Measurements from ENCODE around the gene SRP54. TPM values are rescaled to one million over a fixed set of nuclear protein-coding genes. Genes with fewer than 3 reads are reported as not detected.
"Not testable (repeated sequence)": the region's sequence is repeated elsewhere in the genome, so short reads cannot be mapped to it uniquely, and the experiment has no call there.

Gene SRP54
- polyA plus RNA-seq, 1 donor from 2014 or later, result 35.1 TPM

DNA sequence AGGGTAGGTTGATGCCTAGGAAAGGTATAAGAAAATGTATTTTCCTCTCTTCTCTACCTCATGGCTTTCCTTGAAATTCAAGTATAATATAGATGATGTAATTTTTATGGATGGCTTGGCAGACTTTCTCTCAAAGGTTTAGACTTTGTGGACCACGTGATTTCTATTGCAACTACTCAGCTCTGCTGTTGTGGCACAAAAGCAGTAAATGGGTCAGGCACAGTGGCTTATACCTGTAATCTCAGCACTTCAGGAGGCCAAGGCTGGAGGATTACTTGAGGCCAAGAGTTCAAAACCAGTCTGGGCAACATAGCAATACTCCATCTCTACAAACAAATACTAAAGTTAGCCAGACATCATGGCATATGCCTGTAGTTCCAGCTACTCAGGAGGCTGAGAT is 22.0 kb downstream of the SRP54 start:
- Mint-ChIP-seq H3K27me3 (no peaks in the 10 kb centered on the region), H3K27ac (no peak overlapping the region), H3K4me1 (no peaks in the 10 kb centered on the region), H3K36me3 (peaks cover 6% of the 10 kb centered on the region), H3K4me3 (no peak overlapping the region), H3K9me3 (no peaks in the 10 kb centered on the region)

DNA sequence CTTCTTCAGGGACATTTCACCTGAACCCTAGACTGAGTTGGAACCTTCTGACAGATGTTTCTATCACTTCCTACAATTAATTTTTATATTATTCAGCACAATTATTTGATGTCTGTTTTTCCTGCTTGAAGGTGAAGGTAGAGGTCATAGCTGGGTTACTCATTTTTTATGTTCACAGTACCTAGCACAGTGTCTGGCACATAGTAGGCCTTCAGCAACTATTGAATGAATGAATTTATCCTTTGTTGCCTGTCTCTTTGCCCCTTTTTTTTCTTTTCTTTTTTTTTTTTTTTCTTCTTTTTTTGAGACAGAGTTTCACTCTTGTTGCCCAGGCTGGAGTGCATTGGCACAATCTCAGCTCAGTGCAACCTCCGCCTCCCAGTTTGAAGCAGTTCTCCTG is 33.8 kb downstream of the SRP54 start:
- Mint-ChIP-seq H3K36me3 (peaks cover 20% of the 10 kb centered on the region), H3K27me3 (no peaks in the 10 kb centered on the region), H3K9me3 (no peaks in the 10 kb centered on the region), H3K4me1 (peaks cover 0 to 2% (median 0%) of the 10 kb centered on the region in 3 donors), H3K4me3 (no peak overlapping the region), H3K27ac (no peak overlapping the region)

DNA sequence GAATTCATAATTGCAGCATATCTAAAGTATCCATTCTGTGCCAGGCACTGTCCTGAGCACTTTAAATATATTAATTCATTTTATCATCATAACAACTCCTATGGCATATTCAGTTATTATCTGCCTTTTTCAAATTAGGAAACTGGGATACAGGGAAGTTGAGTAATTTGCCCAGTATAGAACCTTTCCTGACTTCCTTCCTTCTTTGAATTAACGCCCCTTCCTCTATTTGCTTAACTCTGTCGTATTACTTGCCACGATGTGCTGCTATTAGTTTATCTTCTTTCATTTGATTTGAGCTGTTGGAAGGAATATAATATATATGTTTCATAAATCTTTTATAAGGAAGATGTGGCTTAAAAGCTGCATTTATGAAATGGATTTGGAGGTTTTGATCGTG is 37.9 kb downstream of the SRP54 start:
- no peak overlapping the region for H3K4me3 Mint-ChIP-seq
- no peaks in the 10 kb centered on the region for H3K9me3 Mint-ChIP-seq
- H3K4me1 Mint-ChIP-seq, result peaks cover 0 to 2% (median 0%) of the 10 kb centered on the region in 3 donors
- peak overlapping the region in 1 of 3 donors; percentile 65 for H3K27ac Mint-ChIP-seq
- no peaks in the 10 kb centered on the region for H3K27me3 Mint-ChIP-seq
- H3K36me3 Mint-ChIP-seq, result peaks cover 17% of the 10 kb centered on the region

DNA sequence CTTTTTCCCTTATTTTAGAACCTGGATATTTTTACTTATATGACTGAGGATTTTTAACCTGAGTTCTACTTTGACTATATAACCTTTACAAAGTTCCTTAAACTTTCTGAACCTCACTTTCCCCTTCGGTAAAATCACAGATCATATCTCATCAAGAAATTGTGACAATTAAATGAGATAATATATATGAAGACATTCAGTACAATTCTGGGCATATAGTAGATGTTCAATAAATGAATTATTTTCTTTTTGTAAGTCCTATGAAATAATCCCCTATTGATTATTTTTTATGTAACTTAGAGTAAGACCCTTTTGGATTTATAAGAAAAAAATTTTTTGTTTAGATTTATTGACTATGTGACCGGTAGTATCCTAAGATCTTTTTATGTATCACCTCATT is 45.6 kb downstream of the SRP54 start:
- H3K36me3 Mint-ChIP-seq, result peaks cover 18% of the 10 kb centered on the region
- H3K27me3 Mint-ChIP-seq, result no peaks in the 10 kb centered on the region
- H3K27ac Mint-ChIP-seq, result no peak overlapping the region
- H3K4me1 Mint-ChIP-seq, result no peaks in the 10 kb centered on the region
- no peak overlapping the region for H3K4me3 Mint-ChIP-seq
- peaks cover 3 to 5% (median 3%) of the 10 kb centered on the region in 3 donors for H3K9me3 Mint-ChIP-seq

DNA sequence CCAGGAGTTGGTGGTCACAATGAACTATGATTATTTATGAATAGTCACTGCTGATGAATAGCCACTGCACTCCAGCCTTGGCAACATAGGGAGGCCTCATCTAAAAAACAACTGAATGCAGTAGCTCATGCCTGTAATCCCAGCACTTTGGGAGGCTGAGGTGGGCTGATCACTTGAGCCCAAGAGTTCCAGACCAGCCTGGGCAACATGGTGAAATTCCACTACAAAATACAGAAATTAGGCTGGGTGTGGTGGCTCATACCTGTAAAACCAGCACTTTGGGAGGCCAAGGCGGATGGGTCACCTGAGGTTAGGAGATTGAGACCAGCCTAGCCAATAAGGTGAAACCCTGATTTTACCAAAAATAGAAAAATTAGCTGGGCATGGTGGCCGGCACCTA is 49.8 kb downstream of the SRP54 start:
- Mint-ChIP-seq H3K27ac (no peak overlapping the region), H3K36me3 (peaks cover 14% of the 10 kb centered on the region), H3K4me1 (no peaks in the 10 kb centered on the region), H3K27me3 (no peaks in the 10 kb centered on the region), H3K9me3 (peaks cover 8 to 12% (median 8%) of the 10 kb centered on the region in 3 donors), H3K4me3 (no peak overlapping the region)

DNA sequence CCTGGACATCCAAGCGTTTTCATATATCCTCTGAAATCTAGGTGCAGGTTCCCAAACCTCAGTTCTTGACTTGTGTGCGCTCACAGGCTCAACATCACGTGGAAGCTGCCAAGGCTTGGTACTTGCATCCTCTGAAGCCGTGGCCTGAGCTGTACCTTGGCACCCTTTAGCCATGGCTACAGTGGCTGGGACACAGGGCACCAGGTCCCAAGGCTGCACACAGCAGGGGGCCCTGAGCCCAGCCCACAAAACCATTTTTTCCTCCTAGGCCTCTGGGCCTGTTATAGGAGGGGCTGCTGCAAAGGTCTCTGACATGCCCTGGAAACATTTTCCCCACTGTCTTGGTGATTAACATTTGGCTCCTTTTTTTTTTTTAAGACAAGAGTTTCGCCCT is 51.6 kb downstream of the SRP54 start:
- H3K4me1 Mint-ChIP-seq, result no peaks in the 10 kb centered on the region

DNA sequence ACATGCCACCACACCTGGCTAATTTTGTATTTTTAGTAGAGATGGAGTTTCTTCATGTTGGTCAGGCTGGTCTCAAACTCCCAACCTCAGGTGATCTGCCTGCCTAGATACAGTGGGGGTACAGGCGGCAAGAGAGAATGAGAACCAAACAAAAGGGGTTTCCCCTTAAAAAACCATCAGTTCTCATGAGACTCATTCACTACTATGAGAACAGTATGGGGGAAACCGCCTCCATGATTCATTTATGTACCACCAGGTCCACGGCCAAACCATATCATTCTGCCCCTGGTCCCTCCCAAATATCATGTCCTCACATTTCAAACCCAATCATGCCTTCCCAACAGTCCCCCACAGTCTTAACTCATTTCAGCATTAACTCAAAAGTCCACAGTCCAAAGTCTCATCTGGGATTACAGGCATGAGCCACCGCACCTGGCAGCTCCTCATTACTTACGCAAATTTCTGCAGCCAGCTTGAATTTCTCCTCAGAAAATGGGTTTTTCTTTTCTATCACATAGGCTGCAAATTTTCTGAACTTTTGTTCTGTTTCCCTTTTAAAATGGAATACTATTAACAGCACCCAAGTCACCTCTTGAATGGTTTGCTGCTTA is 52.3 kb downstream of the SRP54 start:
- H3K4me1 Mint-ChIP-seq, H3K27me3 Mint-ChIP-seq, H3K27ac Mint-ChIP-seq, H3K36me3 Mint-ChIP-seq: not testable (repeated sequence)
- Mint-ChIP-seq H3K4me3 (peak overlapping the region in 1 of 4 donors; percentile 5), H3K9me3 (peaks cover 8 to 12% (median 8%) of the 10 kb centered on the region in 3 donors)

More for the DNA sequence above, 51.6 kb downstream of the SRP54 start:
- Mint-ChIP-seq H3K27me3 (no peaks in the 10 kb centered on the region), H3K36me3 (peaks cover 6% of the 10 kb centered on the region), H3K9me3 (peaks cover 8 to 12% (median 8%) of the 10 kb centered on the region in 3 donors), H3K4me3 (no peak overlapping the region), H3K27ac (no peak overlapping the region)

DNA sequence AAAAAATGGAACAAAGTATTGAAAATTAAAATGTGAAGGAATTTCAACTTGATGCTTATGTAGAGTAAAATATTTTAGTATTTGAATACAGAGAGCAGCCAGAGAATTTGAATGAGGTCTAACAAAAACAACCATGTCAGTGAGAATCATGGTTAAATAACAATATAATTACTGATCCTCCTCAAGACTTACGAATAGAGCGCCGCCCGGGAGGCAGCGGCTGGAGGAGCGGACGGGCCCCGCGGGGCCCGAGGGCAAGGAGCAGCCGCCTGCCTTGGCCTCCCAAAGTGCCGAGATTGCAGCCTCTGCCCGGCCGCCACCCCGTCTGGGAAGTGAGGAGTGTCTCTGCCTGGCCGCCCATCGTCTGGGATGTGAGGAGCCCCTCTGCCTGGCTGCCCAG is 55.5 kb downstream of the SRP54 start:
- H3K9me3 Mint-ChIP-seq, result not testable (repeated sequence)

DNA sequence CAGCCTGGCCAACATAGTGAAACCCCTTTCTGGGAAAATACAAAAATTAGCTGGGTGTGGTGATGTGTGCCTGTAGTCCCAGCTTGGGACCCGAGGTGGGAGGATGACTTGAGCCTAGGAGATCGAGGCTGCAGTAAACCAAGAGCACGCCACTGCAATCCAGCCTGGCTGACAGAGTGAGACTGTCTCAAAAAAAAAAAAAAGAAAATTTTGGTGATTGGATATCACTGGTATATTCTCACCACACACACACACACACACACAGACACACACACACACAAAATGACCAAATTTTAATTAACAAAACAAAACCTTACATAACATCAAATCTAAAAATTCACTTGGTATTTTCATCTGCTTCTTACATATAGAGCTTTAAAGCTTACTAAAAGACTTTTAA is 59.8 kb downstream of the SRP54 start:
- H3K4me3 Mint-ChIP-seq, result peak overlapping the region in 2 of 4 donors; percentile 20 to 70
- H3K4me1 Mint-ChIP-seq, result peaks cover 9 to 16% (median 13%) of the 10 kb centered on the region in 3 donors
- H3K27ac Mint-ChIP-seq, result peak overlapping the region in 1 of 3 donors; percentile 36
- H3K27me3 Mint-ChIP-seq, result no peaks in the 10 kb centered on the region
- no peaks in the 10 kb centered on the region for H3K9me3 Mint-ChIP-seq
- no peaks in the 10 kb centered on the region for H3K36me3 Mint-ChIP-seq

More for the DNA sequence above, 55.5 kb downstream of the SRP54 start:
- H3K4me1 Mint-ChIP-seq, H3K27me3 Mint-ChIP-seq, H3K27ac Mint-ChIP-seq, H3K4me3 Mint-ChIP-seq, H3K36me3 Mint-ChIP-seq: not testable (repeated sequence)

DNA sequence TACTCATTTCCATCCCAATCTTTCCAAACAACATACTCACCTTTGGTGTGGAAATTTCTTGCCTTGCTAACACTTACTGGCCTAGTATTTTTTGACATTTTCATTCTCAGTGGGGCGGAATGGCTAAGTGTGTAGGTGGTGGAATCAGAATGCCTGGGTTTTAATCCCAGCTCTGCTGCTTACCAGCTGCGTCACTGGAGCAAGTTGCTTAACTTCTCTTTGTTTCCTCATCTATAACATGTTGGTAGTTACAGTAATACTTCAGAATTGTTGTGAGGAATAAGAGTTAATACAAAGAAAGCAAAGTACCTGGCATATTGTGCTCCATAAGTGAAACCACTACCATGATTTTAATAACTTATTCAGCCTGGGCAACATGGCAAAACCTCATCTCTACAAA is 60.3 kb downstream of the SRP54 start:
- no peaks in the 10 kb centered on the region for H3K9me3 Mint-ChIP-seq
- H3K27me3 Mint-ChIP-seq, result no peaks in the 10 kb centered on the region
- no peaks in the 10 kb centered on the region for H3K36me3 Mint-ChIP-seq
- peaks cover 13 to 20% (median 18%) of the 10 kb centered on the region in 3 donors for H3K4me1 Mint-ChIP-seq
- peak overlapping the region in 2 of 3 donors; percentile 36 to 78 for H3K27ac Mint-ChIP-seq
- H3K4me3 Mint-ChIP-seq, result peak overlapping the region in 2 of 4 donors; percentile 20 to 70

DNA sequence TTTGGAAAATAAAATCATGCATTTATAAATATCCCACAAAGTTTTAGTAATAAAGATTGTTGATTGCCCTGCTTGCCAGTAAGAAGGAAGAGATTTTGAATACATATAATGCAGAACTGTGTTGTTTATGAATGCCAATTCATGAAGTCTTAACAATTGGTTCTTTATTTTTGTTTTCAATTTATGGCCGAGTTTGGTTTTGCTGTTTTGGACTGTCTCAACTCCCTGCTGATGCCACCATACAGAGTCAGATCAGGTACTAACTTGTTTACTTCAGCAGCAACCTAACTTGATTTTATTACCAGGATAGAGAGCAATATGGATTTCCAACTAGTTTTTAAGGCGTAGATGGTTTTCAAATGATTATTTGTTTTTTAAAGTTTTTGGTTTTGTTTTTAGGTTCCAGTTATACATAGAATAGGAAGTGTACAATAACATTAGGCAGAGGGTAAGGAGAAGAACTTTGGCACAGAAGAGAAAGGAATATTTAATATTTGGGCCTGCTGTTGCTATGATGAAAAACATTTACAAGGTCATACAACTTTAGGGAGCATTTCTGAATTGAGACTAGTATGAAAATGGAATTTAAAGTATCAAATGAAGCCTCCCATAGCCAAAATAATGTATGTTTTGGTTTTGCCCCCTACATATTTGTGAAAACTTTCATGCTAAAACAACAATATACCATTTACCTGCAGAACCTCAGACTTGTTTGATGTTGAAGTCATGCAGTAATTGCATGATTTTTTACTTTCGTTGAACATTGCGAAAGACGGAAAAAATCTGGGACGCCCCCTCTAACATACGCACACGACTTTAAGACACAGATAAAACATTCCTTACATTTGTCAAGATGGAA is 62.4 kb downstream of the SRP54 start:
- Mint-ChIP-seq H3K9me3 (no peaks in the 10 kb centered on the region), H3K27me3 (no peaks in the 10 kb centered on the region), H3K4me3 (peak overlapping the region; percentile 87 to 98 (median 97)), H3K4me1 (peaks cover 14 to 23% (median 20%) of the 10 kb centered on the region in 3 donors), H3K36me3 (no peaks in the 10 kb centered on the region), H3K27ac (peak overlapping the region; percentile 97 to 99 (median 98))

DNA sequence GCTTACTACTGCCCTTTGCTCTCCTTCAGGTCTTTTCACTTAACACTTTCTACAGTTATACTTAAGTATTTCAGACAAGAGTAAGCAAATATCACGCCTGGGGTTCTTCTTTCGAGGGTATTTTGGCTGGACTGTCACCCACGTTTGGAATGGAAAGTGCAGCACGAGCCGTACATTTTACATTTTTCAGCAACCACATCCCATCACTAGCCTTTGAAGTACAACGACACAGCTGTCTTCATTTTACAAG is 62.9 kb downstream of the SRP54 start:
- H3K4me3 Mint-ChIP-seq, result peak overlapping the region; percentile 87 to 98 (median 97)
- peaks cover 14 to 23% (median 20%) of the 10 kb centered on the region in 3 donors for H3K4me1 Mint-ChIP-seq
- no peaks in the 10 kb centered on the region for H3K36me3 Mint-ChIP-seq
- no peaks in the 10 kb centered on the region for H3K27me3 Mint-ChIP-seq
- H3K27ac Mint-ChIP-seq, result peak overlapping the region; percentile 97 to 99 (median 98)
- no peaks in the 10 kb centered on the region for H3K9me3 Mint-ChIP-seq

DNA sequence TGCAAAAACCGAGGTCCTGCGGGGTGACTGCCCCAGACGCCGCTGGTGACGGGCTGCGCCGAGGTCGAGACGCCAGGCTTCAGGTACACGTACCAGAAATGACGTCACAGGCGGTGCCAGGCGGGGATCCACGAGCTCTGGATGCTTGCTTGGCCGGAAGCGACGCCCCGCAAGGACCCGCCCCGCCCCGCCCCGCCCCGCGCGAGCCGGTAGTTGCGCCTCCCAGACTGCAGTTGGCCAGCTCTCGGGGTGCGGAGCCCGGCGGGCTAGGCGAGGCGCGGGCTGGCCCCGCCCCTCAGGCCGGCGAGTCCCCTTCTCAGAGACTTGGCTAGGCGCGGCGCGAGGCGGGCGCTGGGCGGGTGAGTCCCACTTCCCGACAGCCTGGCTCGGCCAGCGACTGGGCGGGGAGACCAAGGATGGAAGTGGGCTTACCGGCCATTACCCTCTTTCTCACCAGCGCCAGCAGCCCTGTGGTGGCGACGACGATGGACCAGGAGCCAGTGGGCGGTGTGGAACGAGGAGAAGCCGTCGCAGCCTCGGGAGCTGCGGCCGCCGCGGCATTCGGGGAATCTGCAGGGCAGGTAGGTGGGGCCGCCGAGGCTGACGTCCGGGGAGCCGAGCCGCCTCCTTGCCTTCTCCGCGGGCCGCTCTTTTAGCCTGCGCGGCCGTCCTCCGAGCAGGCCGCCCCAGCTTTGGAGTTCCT is 63.4 kb downstream of the SRP54 start, which contains the start of gene FAM177A1:
Gene FAM177A1 (plus strand): TSS at position 225 of the 703 bp plus-strand sequence. CDS start 192 bp downstream, at position 417.
- Mint-ChIP-seq H3K9me3 (no peaks in the 10 kb centered on the region), H3K27me3 (no peaks in the 10 kb centered on the region), H3K27ac (peak within 1 kb of the TSS; percentile 98 to 99 (median 98)), H3K36me3 (no peaks in the 10 kb centered on the region), H3K4me1 (peaks cover 14 to 23% (median 20%) of the 10 kb centered on the region in 3 donors), H3K4me3 (peak within 1 kb of the TSS; percentile 87 to 98 (median 97))

DNA sequence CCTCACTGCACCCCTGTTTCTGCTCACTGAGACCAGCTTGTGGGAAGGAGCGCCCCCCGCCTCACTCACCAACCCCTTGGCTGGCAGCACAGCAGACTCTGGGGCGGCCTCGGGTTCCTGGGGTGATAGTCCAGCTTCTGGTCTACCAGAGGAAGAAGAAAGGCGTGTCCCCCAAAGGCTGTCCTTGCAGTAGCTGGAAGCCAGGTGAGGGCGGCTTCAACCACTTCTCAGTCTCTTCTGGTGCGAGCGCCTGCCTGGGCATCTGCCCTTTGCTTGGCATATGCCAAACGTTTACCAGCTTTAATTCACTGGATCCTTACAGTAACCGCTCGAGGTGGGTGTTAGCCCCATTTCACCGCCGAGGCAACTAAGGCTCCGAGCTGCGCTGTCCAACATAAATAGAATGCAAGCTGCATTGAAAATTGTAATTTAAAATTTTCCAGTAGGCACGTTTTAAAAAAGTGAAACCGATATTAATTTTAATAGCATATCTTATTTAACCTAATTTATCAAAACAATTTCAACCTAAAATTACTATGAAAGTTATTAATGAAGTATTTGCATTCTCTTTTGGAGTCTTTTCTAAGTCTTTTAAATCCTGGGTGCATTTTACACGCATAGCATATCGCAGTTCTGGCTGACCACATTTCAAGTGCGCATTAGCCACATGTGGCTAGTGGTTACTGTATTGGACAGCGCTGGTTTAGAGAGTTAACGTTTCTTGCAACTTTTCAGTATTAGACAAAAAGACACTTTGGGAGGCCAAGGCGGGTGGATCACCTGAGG is 64.2 kb downstream of the SRP54 start:
- H3K36me3 Mint-ChIP-seq, result peaks cover under 1% of the 10 kb centered on the region
- peaks cover 14 to 23% (median 20%) of the 10 kb centered on the region in 3 donors for H3K4me1 Mint-ChIP-seq
- no peaks in the 10 kb centered on the region for H3K9me3 Mint-ChIP-seq
- H3K27me3 Mint-ChIP-seq, result no peaks in the 10 kb centered on the region
- peak overlapping the region; percentile 98 to 99 (median 98) for H3K27ac Mint-ChIP-seq
- H3K4me3 Mint-ChIP-seq, result peak overlapping the region; percentile 87 to 98 (median 97)
